Panc1 (cell line): ENCODE data around the gene TRIO. TPM values are rescaled to one million over a fixed set of nuclear protein-coding genes. Genes with fewer than 3 reads are reported as not detected.

Experiments used
- ATAC-seq: fragments of 200-7000 bp; cut with Tn5 transposase; 2 replicates; pipeline ENCODE4 v1.9.1; 2020; ENCODE audit warnings: mild to moderate bottlenecking, moderate library complexity
- BruUV-seq: library from RNA; stranded (reverse); fragments of 400-500 nt; replicated peaks from 2 replicates; lab custom pipeline; 2021; lab: Mats Ljungman, UMichigan
- CTCF ChIA-PET: fragments of 300-600 bp; sonication (Branson Sonifier 250); formaldehyde crosslinking; loops from one replicate; lab custom pipeline; 2022; ENCODE audit warnings: antibody characterized with exemption; lab: Charles Lee
- POLR2A ChIA-PET: fragments of 300-600 bp; sonication (Branson Sonifier 250); formaldehyde crosslinking; loops from one replicate; lab custom pipeline; 2022; ENCODE audit warnings: antibody characterized with exemption; lab: Charles Lee
- DNase-seq: peaks from one replicate; pipeline ENCODE4 v3.0.0-alpha.2; 2010; ENCODE audit warnings: low read depth, low spot score
- H3K27ac ChIP-seq: 2 replicates; pipeline ENCODE4 v1.5.1; 2011; ENCODE audit warnings: mild to moderate bottlenecking, low read length, inconsistent platforms
- H3K27me3 ChIP-seq: fragments of 200-500 bp; sonication (Bioruptor generic); 2 replicates; pipeline ENCODE4 v1.6.0; 2014; ENCODE audit warnings: low read length, inconsistent platforms; ENCODE audit not compliant: control insufficient read depth, insufficient read depth
- H3K36me3 ChIP-seq: fragments of 200-500 bp; sonication (Bioruptor generic); 2 replicates; pipeline ENCODE4 v1.5.1; 2014; ENCODE audit warnings: inconsistent platforms, mild to moderate bottlenecking, low read length, moderate library complexity; ENCODE audit not compliant: control insufficient read depth, insufficient read depth
- H3K4me1 ChIP-seq: 2 replicates; pipeline ENCODE4 v1.5.1; 2011; ENCODE audit warnings: inconsistent platforms, mild to moderate bottlenecking, low read length, moderate library complexity; ENCODE audit not compliant: control insufficient read depth, insufficient read depth
- H3K4me3 ChIP-seq, 2 experiments: 2 replicates each; pipeline ENCODE4 v1.5.1; 2011 to 2012; ENCODE audit warnings: low read depth in 2 of 2, low read length in 2 of 2, mild to moderate bottlenecking in 2 of 2, inconsistent platforms in 1 of 2, moderate library complexity in 1 of 2
- H3K9me3 ChIP-seq: fragments of 200-500 bp; sonication (Bioruptor generic); 2 replicates; pipeline ENCODE4 v1.5.1; 2014; ENCODE audit warnings: low read depth, mild to moderate bottlenecking, inconsistent platforms, low read length, moderate library complexity; ENCODE audit not compliant: control insufficient read depth, insufficient read depth
- CTCF ChIP-seq: fragments of 450-650 bp; IDR thresholded peaks from 2 replicates; pipeline ENCODE4 v1.5.1; 2017; ENCODE audit warnings: mild to moderate bottlenecking
- POLR2AphosphoS5 ChIP-seq: IDR thresholded peaks from 2 replicates; pipeline ENCODE4 v1.6.1; 2012; ENCODE audit warnings: mild to moderate bottlenecking, low read depth, low read length, moderate library complexity
- SIN3A ChIP-seq: IDR thresholded peaks from 2 replicates; pipeline ENCODE4 v1.6.1; 2012; ENCODE audit warnings: low read depth, mild to moderate bottlenecking, low read length, moderate library complexity, borderline replicate concordance; ENCODE audit not compliant: insufficient read depth
- TCF7L2 ChIP-seq: IDR thresholded peaks from 2 replicates; pipeline ENCODE4 v1.6.1; 2011; ENCODE audit warnings: mild to moderate bottlenecking, low read depth, low read length, inconsistent platforms
- in situ Hi-C: cut with HindIII; loops from 2 replicates; pipeline ENCODE4 v1.10.0; 2016; ENCODE audit warnings: low sequenced_read_pairs, low pct_unique_long_range_greater_than_20kb
- intact Hi-C: fragments of 100-400 bp; cut with micrococcal nuclease; formaldehyde crosslinking; loops from one replicate; pipeline ENCODE4 v1.10.0; 2022; ENCODE audit not compliant: unreplicated experiment
- total RNA-seq: library from RNA; stranded (reverse); gene quantifications from one replicate; pipeline ENCODE4 v1.2.1, GENCODE V29; 2021; ENCODE audit not compliant: unreplicated experiment
- TF ChIP-seq, protein P1 (sequence below), 2 experiments: IDR thresholded peaks; 2 replicates each; pipeline ENCODE4 v1.6.1; 2011 to 2012; ENCODE audit warnings: low read depth in 2 of 2, control low read depth in 1 of 2, low read length in 1 of 2, mild to moderate bottlenecking in 1 of 2, moderate library complexity in 1 of 2; ENCODE audit not compliant: insufficient read depth in 1 of 2

TRIO gene
- total RNA-seq, 1 experiment from 2014 or later: 349 TPM

- CTCF ChIA-PET: no interaction called here
- no peak for ATAC-seq
- H3K27me3 ChIP-seq: no peaks in the 10 kb centered on the region
- TF ChIP-seq TCF7L2: no peak
- no peaks in the 10 kb centered on the region for H3K9me3 ChIP-seq
- H3K36me3 ChIP-seq: peaks cover 39% of the 10 kb centered on the region
- intact Hi-C loops (no loop called here), in situ Hi-C loops (no loop called here)
- DNase-seq: no peak
- peaks cover 10% of the 10 kb centered on the region for H3K4me1 ChIP-seq
- POLR2A ChIA-PET: no interaction called here
- BruUV-seq: no TSS peak
- no peak overlapping the region for H3K27ac ChIP-seq
- H3K4me3 ChIP-seq: no peak overlapping the region
These were observed 205.0 kb downstream of the TRIO start for GRCh38 chr5:14348142-14348541.

- DNase-seq (no peak), ATAC-seq (no peak)
- H3K27me3 ChIP-seq: no peaks in the 10 kb centered on the region
- POLR2A ChIA-PET: no interaction called here
- peaks cover 14% of the 10 kb centered on the region for H3K4me1 ChIP-seq
- BruUV-seq: no TSS peak
- no peak overlapping the region for H3K27ac ChIP-seq
- intact Hi-C loops (no loop called here), in situ Hi-C loops (no loop called here)
- TF ChIP-seq POLR2AphosphoS5: no peak
- TF ChIP-seq SIN3A: no peak
- TF ChIP-seq, protein P1, sequence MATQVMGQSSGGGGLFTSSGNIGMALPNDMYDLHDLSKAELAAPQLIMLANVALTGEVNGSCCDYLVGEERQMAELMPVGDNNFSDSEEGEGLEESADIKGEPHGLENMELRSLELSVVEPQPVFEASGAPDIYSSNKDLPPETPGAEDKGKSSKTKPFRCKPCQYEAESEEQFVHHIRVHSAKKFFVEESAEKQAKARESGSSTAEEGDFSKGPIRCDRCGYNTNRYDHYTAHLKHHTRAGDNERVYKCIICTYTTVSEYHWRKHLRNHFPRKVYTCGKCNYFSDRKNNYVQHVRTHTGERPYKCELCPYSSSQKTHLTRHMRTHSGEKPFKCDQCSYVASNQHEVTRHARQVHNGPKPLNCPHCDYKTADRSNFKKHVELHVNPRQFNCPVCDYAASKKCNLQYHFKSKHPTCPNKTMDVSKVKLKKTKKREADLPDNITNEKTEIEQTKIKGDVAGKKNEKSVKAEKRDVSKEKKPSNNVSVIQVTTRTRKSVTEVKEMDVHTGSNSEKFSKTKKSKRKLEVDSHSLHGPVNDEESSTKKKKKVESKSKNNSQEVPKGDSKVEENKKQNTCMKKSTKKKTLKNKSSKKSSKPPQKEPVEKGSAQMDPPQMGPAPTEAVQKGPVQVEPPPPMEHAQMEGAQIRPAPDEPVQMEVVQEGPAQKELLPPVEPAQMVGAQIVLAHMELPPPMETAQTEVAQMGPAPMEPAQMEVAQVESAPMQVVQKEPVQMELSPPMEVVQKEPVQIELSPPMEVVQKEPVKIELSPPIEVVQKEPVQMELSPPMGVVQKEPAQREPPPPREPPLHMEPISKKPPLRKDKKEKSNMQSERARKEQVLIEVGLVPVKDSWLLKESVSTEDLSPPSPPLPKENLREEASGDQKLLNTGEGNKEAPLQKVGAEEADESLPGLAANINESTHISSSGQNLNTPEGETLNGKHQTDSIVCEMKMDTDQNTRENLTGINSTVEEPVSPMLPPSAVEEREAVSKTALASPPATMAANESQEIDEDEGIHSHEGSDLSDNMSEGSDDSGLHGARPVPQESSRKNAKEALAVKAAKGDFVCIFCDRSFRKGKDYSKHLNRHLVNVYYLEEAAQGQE (IDR thresholded peaks at IDR 0.05; ENCODE audit: insufficient read depth in 1 of 2, low read depth in 2 of 2, low read length in 1 of 2): no peak
- no peak for TF ChIP-seq TCF7L2
- TF ChIP-seq CTCF: no peak
- no peak overlapping the region for H3K4me3 ChIP-seq
- CTCF ChIA-PET: no interaction called here
- no peaks in the 10 kb centered on the region for H3K9me3 ChIP-seq
- H3K36me3 ChIP-seq: peaks cover 38% of the 10 kb centered on the region
These were observed 205.9 kb downstream of the TRIO start for GRCh38 chr5:14349029-14349428.

GRCh38 chr5:14351086-14351661 lies 208.0 kb downstream of the TRIO start:
- DNase-seq (no peak), ATAC-seq (no peak)
- POLR2A ChIA-PET: interaction anchor here (0.5 kb wide), 1 partner anchor 206 kb away, joined by 5 read pairs; no protein-coding TSS in a partner anchor
- CTCF ChIA-PET: interaction anchor here (1.2 kb wide), 1 partner anchor 10 kb away, joined by 5 read pairs; no protein-coding TSS in a partner anchor
- Histone ChIP-seq H3K4me1 (peaks cover 14% of the 10 kb centered on the region), H3K4me3 (no peak overlapping the region), H3K27ac (no peak overlapping the region), H3K27me3 (no peaks in the 10 kb centered on the region), H3K36me3 (peaks cover 35% of the 10 kb centered on the region), H3K9me3 (no peaks in the 10 kb centered on the region)
- intact Hi-C loops (no loop called here), in situ Hi-C loops (no loop called here)
- BruUV-seq: no TSS peak
- no peak for TF ChIP-seq POLR2AphosphoS5
- TF ChIP-seq CTCF: no peak
- TF ChIP-seq, protein P1 (IDR thresholded peaks at IDR 0.05; ENCODE audit: insufficient read depth in 1 of 2, low read depth in 2 of 2, low read length in 1 of 2): no peak
- TF ChIP-seq TCF7L2: no peak
- no peak for TF ChIP-seq SIN3A
